HG02763 (cell line): ENCODE results near the gene C10orf120.

Source experiments
- ATAC-seq: cut with Tn5 transposase; IDR thresholded peaks from one replicate; pipeline ENCODE4 v1.9.1; 2021; ENCODE audit warnings: mild to moderate bottlenecking, moderate library complexity; ENCODE audit not compliant: unreplicated experiment

C10orf120 gene

DNA sequence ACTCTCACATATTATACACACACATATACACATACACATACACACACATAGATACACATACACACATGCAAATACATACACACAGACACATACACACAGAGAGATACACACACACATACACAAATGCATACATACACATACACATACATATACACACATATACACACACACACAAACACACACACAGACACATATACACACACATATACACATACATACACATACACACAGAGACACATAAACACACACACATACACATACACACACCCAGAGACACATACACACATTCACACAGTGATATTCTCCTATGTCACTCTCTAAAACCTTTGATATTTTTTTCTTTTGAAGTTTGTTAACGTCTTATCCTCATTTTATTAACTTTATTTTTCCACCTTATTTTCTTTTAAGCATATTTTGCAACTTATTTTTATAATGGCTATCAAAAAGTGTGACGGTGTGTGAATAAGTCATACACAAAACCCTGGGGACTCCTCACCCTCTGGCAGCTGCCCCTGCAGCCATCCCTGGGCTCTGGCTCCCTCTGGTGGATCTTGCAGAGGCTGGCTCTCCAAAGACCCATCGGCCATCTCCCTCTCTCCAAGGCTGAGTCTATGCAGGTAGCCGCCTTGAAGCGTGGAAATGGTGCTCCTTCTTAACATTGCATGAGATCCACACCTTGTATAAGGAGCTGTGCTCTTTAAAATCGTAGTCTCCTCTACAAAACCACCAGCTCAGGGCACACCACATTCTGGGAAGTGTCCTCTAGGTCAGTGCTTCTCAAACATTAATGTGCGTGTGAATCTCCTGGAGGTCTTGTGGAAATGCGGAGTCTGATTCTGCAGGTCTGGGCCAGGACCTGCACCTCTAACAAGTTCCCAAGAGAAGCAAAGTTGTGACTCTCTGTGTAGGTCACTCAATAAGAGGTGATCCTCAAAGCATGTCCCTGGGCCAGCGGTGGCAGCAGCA lies 4.1 kb upstream of the C10orf120 start:
- ATAC-seq: no peak

GRCh38 chr10:122702275-122702674 lies 2.6 kb upstream of the C10orf120 start:
- no peak for ATAC-seq

GRCh38 chr10:122701652-122702051 lies 2.0 kb upstream of the C10orf120 start:
- no peak for ATAC-seq

GRCh38 chr10:122696687-122697086 lies 3.0 kb downstream of the C10orf120 start:
- no peak for ATAC-seq

DNA sequence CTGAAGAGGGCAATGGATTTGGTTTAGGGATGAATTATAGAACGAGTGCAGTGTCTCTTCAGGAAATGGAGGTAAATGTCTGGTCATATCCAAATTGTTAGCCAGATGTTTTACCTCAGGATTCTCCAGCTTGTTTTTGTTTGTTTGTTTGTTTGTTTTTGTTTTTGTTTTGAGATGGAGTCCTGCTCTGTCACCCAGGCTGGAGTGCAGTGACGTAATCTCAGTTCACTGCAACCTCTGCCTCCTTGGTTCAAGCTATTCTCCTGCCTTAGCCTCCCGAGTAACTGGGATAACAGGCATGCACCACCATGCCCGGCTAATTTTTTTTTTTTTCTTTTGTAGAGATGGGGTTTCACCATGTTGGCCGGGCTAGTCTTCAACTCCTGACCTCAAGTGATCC lies 6.9 kb downstream of the C10orf120 start:
- ATAC-seq: no peak

GRCh38 chr10:122689146-122689820 lies 10.4 kb downstream of the C10orf120 start:
- ATAC-seq: no peak

GRCh38 chr10:122688293-122688989 lies 11.2 kb downstream of the C10orf120 start:
- ATAC-seq: no peak

GRCh38 chr10:122682522-122682921 lies 17.1 kb downstream of the C10orf120 start:
- no peak for ATAC-seq

- ATAC-seq: no peak
These were observed 21.4 kb downstream of the C10orf120 start for GRCh38 chr10:122678266-122678665.

DNA sequence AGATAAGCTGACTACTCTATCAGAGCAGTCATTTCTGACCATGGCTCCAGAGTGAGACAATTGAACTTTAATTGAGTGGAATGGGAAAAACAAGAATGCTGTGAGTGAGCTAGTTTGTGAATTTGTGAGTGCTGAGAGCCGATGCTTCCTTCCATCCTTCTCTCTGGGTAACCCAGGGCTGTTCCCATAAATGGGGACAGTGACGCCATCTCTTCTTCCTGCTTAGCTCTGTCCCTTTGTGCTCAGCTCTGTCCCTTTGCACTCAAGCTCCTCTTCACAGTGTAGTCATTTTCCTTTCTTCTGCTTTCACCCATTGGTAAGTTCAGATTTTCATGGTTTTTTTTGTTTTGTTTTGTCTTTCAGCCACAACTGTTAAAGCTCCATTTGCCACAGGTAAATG lies 24.4 kb downstream of the C10orf120 start:
- ATAC-seq: no peak

GRCh38 chr10:122674781-122675180 lies 24.9 kb downstream of the C10orf120 start:
- ATAC-seq: no peak

DNA sequence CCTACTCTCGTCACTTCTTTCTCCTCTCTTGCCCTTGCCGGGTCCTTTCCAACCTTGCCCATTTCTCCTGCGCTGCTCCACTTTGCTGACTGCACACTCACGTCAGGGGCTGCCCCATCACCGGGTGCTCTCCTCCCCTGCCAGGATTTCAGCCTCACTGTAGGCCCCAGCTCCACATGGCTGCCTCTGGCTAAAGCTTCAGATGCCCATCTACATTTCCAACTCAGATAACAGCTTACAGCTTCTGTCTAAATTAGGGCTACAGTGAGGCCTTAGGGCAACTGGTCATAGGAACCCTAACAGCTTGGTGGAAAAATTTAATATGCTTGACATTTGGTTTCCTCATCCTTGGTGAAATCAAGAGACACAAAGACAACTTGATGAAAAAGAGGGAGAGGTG lies 25.9 kb downstream of the C10orf120 start:
- ATAC-seq: no peak

- no peak for ATAC-seq
These were observed 26.4 kb downstream of the C10orf120 start for GRCh38 chr10:122673269-122673668.

DNA sequence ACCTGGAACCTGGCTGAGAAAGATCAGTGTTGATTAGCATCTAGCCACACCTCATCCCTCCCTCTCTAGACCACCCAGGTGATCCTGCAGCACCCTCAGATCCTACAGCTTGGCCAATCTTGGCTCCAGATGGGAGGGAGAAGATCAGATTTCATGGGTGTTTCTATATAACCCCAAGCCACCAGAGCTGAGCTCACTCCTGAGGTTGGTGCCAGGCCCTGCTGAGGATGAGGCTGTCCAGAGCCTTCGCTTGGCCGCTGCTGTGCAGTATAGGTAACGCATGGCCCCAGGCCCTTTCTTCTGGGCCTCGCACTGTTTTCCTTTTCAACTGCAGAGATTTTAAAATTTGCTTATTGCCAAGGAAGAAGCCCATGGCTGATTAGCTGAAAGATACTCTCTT lies 27.0 kb downstream of the C10orf120 start:
- ATAC-seq: no peak

GRCh38 chr10:122671355-122671754 lies 28.3 kb downstream of the C10orf120 start:
- no peak for ATAC-seq

DNA sequence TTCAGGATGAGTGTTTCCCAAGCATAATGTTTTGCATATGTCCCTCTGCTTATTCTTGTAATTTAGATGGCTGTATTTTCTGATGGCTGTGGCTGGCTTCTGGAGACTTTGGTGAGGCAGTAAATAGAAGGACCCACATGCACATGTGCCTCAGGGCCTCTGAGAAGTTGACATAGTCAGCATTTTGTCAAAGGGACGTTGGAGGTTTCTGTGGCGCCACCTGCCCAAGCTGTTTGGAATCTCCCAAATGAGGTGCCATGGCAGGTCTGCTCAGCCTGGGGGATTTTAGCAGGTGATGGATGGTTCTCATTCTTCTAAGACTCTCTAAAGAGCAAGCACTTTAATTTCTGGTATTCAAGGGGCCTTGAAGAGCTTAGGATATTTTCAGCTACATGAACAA lies 29.8 kb downstream of the C10orf120 start:
- ATAC-seq: no peak

DNA sequence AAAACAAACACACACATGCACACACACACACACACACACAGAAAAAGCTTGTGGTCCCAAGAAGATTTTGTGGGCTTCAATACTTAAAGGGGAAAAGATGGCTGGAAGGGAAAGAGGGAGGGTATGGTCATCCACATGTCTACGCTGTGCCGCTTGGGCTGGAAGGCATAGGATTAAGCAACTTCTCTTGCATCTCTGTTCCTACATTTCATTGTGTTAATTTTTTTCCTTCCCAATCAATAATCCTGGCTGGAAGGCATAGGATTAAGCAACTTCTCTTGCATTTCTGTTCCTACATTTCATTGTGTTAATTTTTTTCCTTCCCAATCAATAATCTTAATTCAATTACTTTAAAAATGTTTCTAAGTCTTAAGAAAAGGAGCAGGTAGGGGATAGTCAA lies 30.6 kb downstream of the C10orf120 start:
- no peak for ATAC-seq

DNA sequence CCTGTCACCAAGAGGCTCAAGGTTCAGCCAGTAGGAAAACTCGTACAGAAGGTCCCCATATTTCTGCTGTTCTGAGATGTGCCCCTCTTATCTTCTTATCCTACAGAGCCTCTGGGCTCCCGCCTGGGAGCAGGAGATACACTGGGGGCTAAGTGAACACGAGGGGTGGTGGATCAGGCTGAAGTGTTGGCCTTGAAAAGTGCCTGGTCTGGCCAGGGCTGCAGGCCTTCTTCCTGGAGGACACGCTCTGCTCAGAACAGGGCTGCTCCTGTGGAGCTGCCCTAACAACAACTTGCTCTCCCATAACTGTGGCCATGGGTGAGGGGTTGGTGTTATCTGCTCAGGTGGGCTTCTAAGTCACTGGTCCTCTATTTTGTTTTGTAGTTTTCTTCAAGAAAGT lies 33.7 kb downstream of the C10orf120 start:
- no peak for ATAC-seq

DNA sequence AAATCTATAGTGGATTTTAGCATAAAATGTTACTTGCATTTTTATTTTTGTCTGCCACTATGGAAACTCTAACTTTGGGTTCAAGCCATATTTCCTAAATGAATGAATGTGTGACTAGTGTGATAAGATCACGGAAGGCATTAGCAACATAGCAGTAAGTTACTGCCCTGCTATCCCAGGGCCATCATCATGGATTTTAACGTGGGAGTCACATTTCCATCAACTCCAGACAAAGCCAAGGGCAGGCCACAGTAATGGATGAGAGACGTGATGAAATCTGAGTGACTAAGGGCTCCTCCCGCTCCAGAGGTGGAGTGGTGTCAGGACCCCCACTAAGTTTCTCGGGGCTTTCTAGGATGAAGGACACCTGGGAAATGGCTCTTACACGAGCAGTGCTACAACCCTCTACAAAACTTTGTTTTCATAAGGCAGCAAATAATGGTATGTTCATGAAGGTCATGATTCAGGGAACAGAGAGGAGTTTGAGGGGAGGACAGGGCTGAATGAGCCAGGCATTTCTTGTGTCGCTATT lies 34.3 kb downstream of the C10orf120 start:
- no peak for ATAC-seq

GRCh38 chr10:122664501-122664900 lies 35.1 kb downstream of the C10orf120 start:
- ATAC-seq: no peak

GRCh38 chr10:122663516-122664130 lies 36.0 kb downstream of the C10orf120 start:
- ATAC-seq: no peak
